HepG2 (cell line): ENCODE results near the gene CXXC5. TPM values are rescaled to one million over a fixed set of nuclear protein-coding genes. Genes with fewer than 3 reads are reported as not detected.

Source experiments
- AKAP8 ChIP-seq: sonication (generic); formaldehyde crosslinking; IDR thresholded peaks from 2 replicates; pipeline ENCODE4 v1.5.1; 2020; ENCODE audit warnings: mild to moderate bottlenecking, missing genetic modification reagents
- CBFB ChIP-seq: sonication (generic); formaldehyde crosslinking; IDR thresholded peaks from 2 replicates; pipeline ENCODE4 v1.4.0; 2020; ENCODE audit warnings: missing genetic modification reagents
- DNMT1 ChIP-seq: sonication (generic); formaldehyde crosslinking; IDR thresholded peaks from 2 replicates; pipeline ENCODE4 v1.5.1; 2020; ENCODE audit warnings: mild to moderate bottlenecking, missing genetic modification reagents
- DPF2 ChIP-seq: sonication (generic); formaldehyde crosslinking; IDR thresholded peaks from 2 replicates; pipeline ENCODE4 v1.4.0; 2020; ENCODE audit warnings: mild to moderate bottlenecking, low read depth, missing genetic modification reagents, borderline replicate concordance
- FOXA1 ChIP-seq, 2 experiments: fragments of 450-650 bp in 1 of 2; sonication (generic) in 1 of 2; formaldehyde crosslinking in 1 of 2; IDR thresholded peaks; 2 replicates each; pipeline versions ENCODE4 v1.4.0 to v1.6.1; 2016 to 2020; ENCODE audit warnings: missing genetic modification reagents in 1 of 2
- GATA4 ChIP-seq: sonication (generic); IDR thresholded peaks from 2 replicates; pipeline ENCODE4 v1.6.1; 2016; ENCODE audit warnings: antibody characterized with exemption, low read depth, borderline replicate concordance
- HOXA9 ChIP-seq: sonication (generic); formaldehyde crosslinking; IDR thresholded peaks from 2 replicates; pipeline ENCODE4 v1.8.1; 2022; ENCODE audit warnings: missing genetic modification reagents, mild to moderate bottlenecking, moderate library complexity, borderline replicate concordance
- JARID2 ChIP-seq: sonication (generic); formaldehyde crosslinking; IDR thresholded peaks from 2 replicates; pipeline ENCODE4 v1.8.1; 2023; ENCODE audit warnings: missing genetic modification reagents, inconsistent platforms; ENCODE audit not compliant: insufficient replicate concordance
- KMT2A ChIP-seq: sonication (generic); formaldehyde crosslinking; IDR thresholded peaks from 2 replicates; pipeline ENCODE4 v1.4.0; 2020; ENCODE audit warnings: missing genetic modification reagents
- NFATC3 ChIP-seq: sonication (generic); formaldehyde crosslinking; IDR thresholded peaks from 2 replicates; pipeline ENCODE4 v1.5.1; 2020; ENCODE audit warnings: mild to moderate bottlenecking, missing genetic modification reagents
- SAP130 ChIP-seq: IDR thresholded peaks from 2 replicates; pipeline ENCODE4 v1.6.1; 2016; ENCODE audit warnings: low read depth
- SATB2 ChIP-seq: sonication (generic); formaldehyde crosslinking; IDR thresholded peaks from 2 replicates; pipeline ENCODE4 v1.5.0; 2020; ENCODE audit warnings: missing genetic modification reagents
- SSRP1 ChIP-seq: IDR thresholded peaks from 2 replicates; pipeline ENCODE4 v1.6.1; 2016; ENCODE audit warnings: control low read depth
- ZC3H4 ChIP-seq: sonication (generic); formaldehyde crosslinking; IDR thresholded peaks from 2 replicates; pipeline ENCODE4 v1.4.0; 2020; ENCODE audit warnings: missing genetic modification reagents, borderline replicate concordance
- ZFY ChIP-seq: sonication (generic); formaldehyde crosslinking; IDR thresholded peaks from 2 replicates; pipeline ENCODE4 v1.4.0; 2020; ENCODE audit warnings: missing genetic modification reagents
- ZFYVE20 ChIP-seq: sonication (generic); formaldehyde crosslinking; IDR thresholded peaks from 2 replicates; pipeline ENCODE4 v1.8.0; 2023; ENCODE audit warnings: low read depth, mild to moderate bottlenecking, moderate library complexity, missing genetic modification reagents, borderline replicate concordance
- ZNF124 ChIP-seq: sonication (generic); formaldehyde crosslinking; IDR thresholded peaks from 2 replicates; pipeline ENCODE4 v1.4.0; 2020; ENCODE audit warnings: missing genetic modification reagents
- ZNF562 ChIP-seq: sonication (generic); formaldehyde crosslinking; IDR thresholded peaks from 2 replicates; pipeline ENCODE4 v1.8.0; 2022; ENCODE audit warnings: missing genetic modification reagents, borderline replicate concordance
- ZNF563 ChIP-seq: sonication (generic); formaldehyde crosslinking; IDR thresholded peaks from 2 replicates; pipeline ENCODE4 v1.8.0; 2022; ENCODE audit warnings: mild to moderate bottlenecking, moderate library complexity, missing genetic modification reagents
- ZNF776 ChIP-seq: sonication (generic); formaldehyde crosslinking; IDR thresholded peaks from 2 replicates; pipeline ENCODE4 v1.4.0; 2020; ENCODE audit warnings: mild to moderate bottlenecking, missing genetic modification reagents
- ZNF878 ChIP-seq: sonication (generic); formaldehyde crosslinking; IDR thresholded peaks from 2 replicates; pipeline ENCODE4 v1.8.1; 2023; ENCODE audit warnings: mild to moderate bottlenecking, missing genetic modification reagents, moderate library complexity
- polyA plus RNA-seq, 8 experiments: library from polyadenylated mRNA; depleted of rRNA in 3 of 8; stranded (reverse) in 7 of 8; unstranded in 1 of 8; fragments of >200 nt; fragmentation: Illumina TruSeq in 4 of 8; extraction: Trizol in 4 of 8; gene quantifications; 2 replicates each; pipeline versions ENCODE4 v1.2.1 to v1.2.3, GENCODE V29; 2011 to 2016; ENCODE audit warnings: low read depth in 4 of 8, missing spikeins in 1 of 8, mixed read lengths in 1 of 8; ENCODE audit not compliant: insufficient read depth in 1 of 8
- total RNA-seq, 5 experiments: library from RNA; depleted of rRNA; stranded (reverse); fragments of >200 nt; fragmentation: Illumina TruSeq; extraction: Trizol; gene quantifications; 2 replicates each; pipeline ENCODE4 v1.2.3, GENCODE V29; 2016; ENCODE audit warnings: low read depth in 1 of 5
- TF ChIP-seq, protein P1 (sequence below): sonication (generic); formaldehyde crosslinking; conservative IDR thresholded peaks from 2 replicates; pipeline ENCODE4 v1.4.0; 2020; ENCODE audit warnings: missing genetic modification reagents
- TF ChIP-seq, protein P2 (sequence below): sonication (generic); formaldehyde crosslinking; IDR thresholded peaks from 2 replicates; pipeline ENCODE4 v1.4.0; 2020; ENCODE audit warnings: missing genetic modification reagents
- TF ChIP-seq, protein P3 (sequence below): sonication (generic); formaldehyde crosslinking; IDR thresholded peaks from 2 replicates; pipeline ENCODE4 v1.9.0; 2021; ENCODE audit warnings: missing genetic modification reagents, borderline replicate concordance
- TF ChIP-seq, protein P4 (sequence below): sonication (generic); formaldehyde crosslinking; IDR thresholded peaks from 2 replicates; pipeline ENCODE4 v1.5.1; 2020; ENCODE audit warnings: missing genetic modification reagents, mild to moderate bottlenecking, borderline replicate concordance

Gene CXXC5
- total and polyA plus RNA-seq, 2 of the 13 experiments (the other 11 are each of a cell fraction or from before 2014, with no cell fraction given), result 32.3 to 33.0 TPM

DNA sequence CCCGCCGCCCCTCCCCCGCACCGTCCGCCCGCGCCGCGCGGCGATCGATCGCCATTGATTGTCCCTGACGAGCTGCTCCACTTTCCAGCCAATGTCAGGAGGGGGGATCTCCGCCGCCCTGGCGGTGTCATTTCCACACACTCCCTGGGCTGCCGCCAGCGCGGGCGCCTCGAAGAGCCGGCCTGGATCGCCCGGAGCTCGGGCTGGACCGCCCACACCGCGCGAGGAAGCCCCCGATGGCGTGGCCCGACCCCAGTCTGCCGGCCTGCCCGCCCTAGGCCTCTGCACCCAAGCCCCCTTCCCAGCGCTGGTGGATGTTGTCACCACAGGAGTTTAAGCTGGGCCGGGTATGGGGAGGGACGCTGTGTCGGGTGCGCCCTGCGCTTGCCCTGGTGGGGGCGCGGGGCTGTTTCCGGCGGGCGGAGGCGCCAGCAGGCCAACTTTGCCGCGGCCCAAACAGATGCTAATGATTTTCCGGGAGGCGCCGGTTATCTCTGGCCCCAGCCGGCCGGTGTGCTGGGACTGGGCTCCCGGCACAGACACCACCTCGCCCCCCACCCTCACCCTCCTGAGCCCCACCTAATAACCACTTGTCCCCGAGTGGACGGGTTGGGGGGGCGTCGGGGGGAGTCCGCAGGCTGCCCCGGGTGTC lies 10.6 kb upstream of the CXXC5 start (continued):
- TF ChIP-seq, protein P1, sequence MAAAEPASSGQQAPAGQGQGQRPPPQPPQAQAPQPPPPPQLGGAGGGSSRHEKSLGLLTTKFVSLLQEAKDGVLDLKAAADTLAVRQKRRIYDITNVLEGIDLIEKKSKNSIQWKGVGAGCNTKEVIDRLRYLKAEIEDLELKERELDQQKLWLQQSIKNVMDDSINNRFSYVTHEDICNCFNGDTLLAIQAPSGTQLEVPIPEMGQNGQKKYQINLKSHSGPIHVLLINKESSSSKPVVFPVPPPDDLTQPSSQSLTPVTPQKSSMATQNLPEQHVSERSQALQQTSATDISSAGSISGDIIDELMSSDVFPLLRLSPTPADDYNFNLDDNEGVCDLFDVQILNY (CRISPR knock-in tag), result 0 out of 2 replicates have a peak, but pooled peaks have one; percentile 32
- TF ChIP-seq KMT2A (CRISPR knock-in tag) (peak; percentile 71; the same call in 1 of the 2 replicates), ZNF562 (CRISPR knock-in tag) (no peak), SSRP1 (CRISPR knock-in tag) (no peak), ZFY (CRISPR knock-in tag) (peak; percentile 77), DNMT1 (CRISPR knock-in tag) (no peak), ZC3H4 (CRISPR knock-in tag) (no peak), HOXA9 (CRISPR knock-in tag) (0 out of 2 replicates have a peak, but pooled peaks have one; percentile 38), ZNF124 (CRISPR knock-in tag) (peak; percentile 33; the same call in 1 of the 2 replicates), ZNF563 (0 out of 2 replicates have a peak, but pooled peaks have one; percentile 26), SAP130 (peak; percentile 81), AKAP8 (CRISPR knock-in tag) (peak; percentile 68; the same call in 1 of the 2 replicates), ZFYVE20 (CRISPR knock-in tag) (no peak), NFATC3 (CRISPR knock-in tag) (no peak), ZNF878 (CRISPR knock-in tag) (no peak), SATB2 (CRISPR knock-in tag) (no peak), JARID2 (CRISPR knock-in tag) (no peak), DPF2 (peak; percentile 83), ZNF776 (no peak), CBFB (CRISPR knock-in tag) (peak; percentile 80), FOXA1 (IDR thresholded peaks at IDR 0.05) (no peak), FOXA1 (CRISPR knock-in tag; IDR thresholded peaks at IDR 0.05) (no peak; the same call in 1 of the 2 replicates), GATA4 (no peak)
- TF ChIP-seq, protein P2, sequence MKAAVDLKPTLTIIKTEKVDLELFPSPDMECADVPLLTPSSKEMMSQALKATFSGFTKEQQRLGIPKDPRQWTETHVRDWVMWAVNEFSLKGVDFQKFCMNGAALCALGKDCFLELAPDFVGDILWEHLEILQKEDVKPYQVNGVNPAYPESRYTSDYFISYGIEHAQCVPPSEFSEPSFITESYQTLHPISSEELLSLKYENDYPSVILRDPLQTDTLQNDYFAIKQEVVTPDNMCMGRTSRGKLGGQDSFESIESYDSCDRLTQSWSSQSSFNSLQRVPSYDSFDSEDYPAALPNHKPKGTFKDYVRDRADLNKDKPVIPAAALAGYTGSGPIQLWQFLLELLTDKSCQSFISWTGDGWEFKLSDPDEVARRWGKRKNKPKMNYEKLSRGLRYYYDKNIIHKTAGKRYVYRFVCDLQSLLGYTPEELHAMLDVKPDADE (CRISPR knock-in tag), result no peak
- TF ChIP-seq, protein P3, sequence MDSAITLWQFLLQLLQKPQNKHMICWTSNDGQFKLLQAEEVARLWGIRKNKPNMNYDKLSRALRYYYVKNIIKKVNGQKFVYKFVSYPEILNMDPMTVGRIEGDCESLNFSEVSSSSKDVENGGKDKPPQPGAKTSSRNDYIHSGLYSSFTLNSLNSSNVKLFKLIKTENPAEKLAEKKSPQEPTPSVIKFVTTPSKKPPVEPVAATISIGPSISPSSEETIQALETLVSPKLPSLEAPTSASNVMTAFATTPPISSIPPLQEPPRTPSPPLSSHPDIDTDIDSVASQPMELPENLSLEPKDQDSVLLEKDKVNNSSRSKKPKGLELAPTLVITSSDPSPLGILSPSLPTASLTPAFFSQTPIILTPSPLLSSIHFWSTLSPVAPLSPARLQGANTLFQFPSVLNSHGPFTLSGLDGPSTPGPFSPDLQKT (CRISPR knock-in tag), result no peak
- TF ChIP-seq, protein P4, sequence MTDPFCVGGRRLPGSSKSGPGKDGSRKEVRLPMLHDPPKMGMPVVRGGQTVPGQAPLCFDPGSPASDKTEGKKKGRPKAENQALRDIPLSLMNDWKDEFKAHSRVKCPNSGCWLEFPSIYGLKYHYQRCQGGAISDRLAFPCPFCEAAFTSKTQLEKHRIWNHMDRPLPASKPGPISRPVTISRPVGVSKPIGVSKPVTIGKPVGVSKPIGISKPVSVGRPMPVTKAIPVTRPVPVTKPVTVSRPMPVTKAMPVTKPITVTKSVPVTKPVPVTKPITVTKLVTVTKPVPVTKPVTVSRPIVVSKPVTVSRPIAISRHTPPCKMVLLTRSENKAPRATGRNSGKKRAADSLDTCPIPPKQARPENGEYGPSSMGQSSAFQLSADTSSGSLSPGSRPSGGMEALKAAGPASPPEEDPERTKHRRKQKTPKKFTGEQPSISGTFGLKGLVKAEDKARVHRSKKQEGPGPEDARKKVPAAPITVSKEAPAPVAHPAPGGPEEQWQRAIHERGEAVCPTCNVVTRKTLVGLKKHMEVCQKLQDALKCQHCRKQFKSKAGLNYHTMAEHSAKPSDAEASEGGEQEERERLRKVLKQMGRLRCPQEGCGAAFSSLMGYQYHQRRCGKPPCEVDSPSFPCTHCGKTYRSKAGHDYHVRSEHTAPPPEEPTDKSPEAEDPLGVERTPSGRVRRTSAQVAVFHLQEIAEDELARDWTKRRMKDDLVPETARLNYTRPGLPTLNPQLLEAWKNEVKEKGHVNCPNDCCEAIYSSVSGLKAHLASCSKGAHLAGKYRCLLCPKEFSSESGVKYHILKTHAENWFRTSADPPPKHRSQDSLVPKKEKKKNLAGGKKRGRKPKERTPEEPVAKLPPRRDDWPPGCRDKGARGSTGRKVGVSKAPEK (CRISPR knock-in tag), result 0 out of 2 replicates have a peak, but pooled peaks have one; percentile 27
